IMR-90 (cell line): ENCODE results near the gene SLCO3A1. TPM values are rescaled to one million over a fixed set of nuclear protein-coding genes. Genes with fewer than 3 reads are reported as not detected.

ENCODE experiments used
- ATAC-seq: fragments of 200-7000 bp; cut with Tn5 transposase; 2 replicates; pipeline ENCODE4 v1.9.1; 2020; ENCODE audit warnings: low read depth, mild to moderate bottlenecking, moderate library complexity
- BruUV-seq: library from RNA; stranded (reverse); fragments of 400-500 nt; replicated peaks from 2 replicates; lab custom pipeline; 2021; lab: Mats Ljungman, UMichigan
- CTCF ChIA-PET: fragments of 300-600 bp; formaldehyde crosslinking; extraction: SDS; loops from one replicate; lab custom pipeline; 2021; ENCODE audit warnings: antibody characterized with exemption; lab: Yijun Ruan, JAX
- POLR2A ChIA-PET: fragments of 300-600 bp; sonication (Branson Sonifier 250); formaldehyde crosslinking; loops from one replicate; lab custom pipeline; 2022; ENCODE audit warnings: antibody characterized with exemption; ENCODE audit not compliant: unreplicated experiment; lab: Charles Lee
- DNase-seq: peaks from one replicate; pipeline ENCODE4 v3.0.0; 2013
- H2AFZ ChIP-seq: replicated peaks from 2 replicates; pipeline ENCODE3; 2013; ENCODE audit warnings: low read length, mild to moderate bottlenecking; ENCODE audit not compliant: poor library complexity
- H2AK5ac ChIP-seq: 2 replicates; pipeline ENCODE4 v1.6.1; 2013; ENCODE audit warnings: low read depth, low read length, inconsistent platforms
- H2AK9ac ChIP-seq: replicated peaks from 2 replicates; pipeline ENCODE3; 2013; ENCODE audit warnings: mild to moderate bottlenecking, low read depth, low read length, moderate library complexity; ENCODE audit not compliant: poor library complexity
- H2BK120ac ChIP-seq: 2 replicates; pipeline ENCODE4 v1.6.1; 2013; ENCODE audit warnings: low read depth, low read length, inconsistent platforms
- H2BK15ac ChIP-seq: 3 replicates; pipeline ENCODE4 v1.6.1; 2013; ENCODE audit warnings: low read depth, low read length, inconsistent platforms
- H2BK20ac ChIP-seq: 2 replicates; pipeline ENCODE4 v1.6.1; 2013; ENCODE audit warnings: low read depth, mild to moderate bottlenecking, inconsistent platforms, low read length, moderate library complexity
- H2BK5ac ChIP-seq: 2 replicates; pipeline ENCODE4 v1.6.1; 2013; ENCODE audit warnings: mild to moderate bottlenecking, low read depth, low read length, inconsistent platforms; ENCODE audit not compliant: poor library complexity, severe bottlenecking
- H3K14ac ChIP-seq: replicated peaks from 2 replicates; pipeline ENCODE4 v1.6.1; 2013; ENCODE audit warnings: low read depth, low read length, inconsistent platforms
- H3K18ac ChIP-seq: 2 replicates; pipeline ENCODE4 v1.6.1; 2013; ENCODE audit warnings: low read depth, low read length, control low read depth
- H3K23ac ChIP-seq: 2 replicates; pipeline ENCODE4 v1.6.1; 2013; ENCODE audit warnings: low read depth, low read length, inconsistent platforms
- H3K27ac ChIP-seq: 2 replicates; pipeline ENCODE4 v1.5.1; 2013; ENCODE audit warnings: mild to moderate bottlenecking, control low read depth, low read length; ENCODE audit not compliant: insufficient read depth
- H3K27me3 ChIP-seq: 2 replicates; pipeline ENCODE4 v1.6.1; 2013; ENCODE audit warnings: low read length; ENCODE audit not compliant: control insufficient read depth, insufficient read depth
- H3K36me3 ChIP-seq: 2 replicates; pipeline ENCODE4 v1.6.1; 2013; ENCODE audit warnings: low read length, mixed read lengths; ENCODE audit not compliant: control insufficient read depth, insufficient read depth
- H3K4ac ChIP-seq: 2 replicates; pipeline ENCODE4 v1.6.1; 2013; ENCODE audit warnings: low read depth, low read length, inconsistent platforms
- H3K4me1 ChIP-seq: 2 replicates; pipeline ENCODE4 v1.6.1; 2013; ENCODE audit warnings: low read length, mixed read lengths; ENCODE audit not compliant: control insufficient read depth, insufficient read depth
- H3K4me2 ChIP-seq: 2 replicates; pipeline ENCODE4 v1.6.1; 2013; ENCODE audit warnings: low read depth, mild to moderate bottlenecking, control low read depth, low read length, moderate library complexity
- H3K4me3 ChIP-seq: 2 replicates; pipeline ENCODE4 v1.5.1; 2013; ENCODE audit warnings: low read depth, mild to moderate bottlenecking, control low read depth, low read length, moderate library complexity; ENCODE audit not compliant: insufficient read depth
- H3K56ac ChIP-seq: 2 replicates; pipeline ENCODE4 v1.6.1; 2013; ENCODE audit warnings: low read length, inconsistent platforms; ENCODE audit not compliant: insufficient read depth; ENCODE audit errors: extremely low read depth
- H3K79me1 ChIP-seq, 2 experiments: 2 replicates each; pipeline ENCODE4 v1.6.1; 2013; ENCODE audit warnings: low read length in 2 of 2, inconsistent platforms in 1 of 2, low read depth in 1 of 2
- H3K9ac ChIP-seq: 2 replicates; pipeline ENCODE4 v1.6.1; 2013; ENCODE audit warnings: low read depth, low read length, control low read depth
- H3K9me1 ChIP-seq: 2 replicates; pipeline ENCODE4 v1.6.1; 2013; ENCODE audit warnings: low read length, inconsistent platforms; ENCODE audit not compliant: insufficient read depth
- H3K9me3 ChIP-seq: 2 replicates; pipeline ENCODE4 v1.6.1; 2013; ENCODE audit warnings: low read length; ENCODE audit not compliant: control insufficient read depth, insufficient read depth
- H4K20me1 ChIP-seq: 2 replicates; pipeline ENCODE4 v1.6.1; 2013; ENCODE audit warnings: low read length, inconsistent platforms; ENCODE audit not compliant: insufficient read depth
- H4K5ac ChIP-seq: 2 replicates; pipeline ENCODE4 v1.6.1; 2013; ENCODE audit warnings: mild to moderate bottlenecking, low read depth, low read length, control low read depth
- H4K8ac ChIP-seq, 2 experiments: 2 replicates each; pipeline ENCODE4 v1.6.1; 2013; ENCODE audit warnings: low read depth in 2 of 2, low read length in 2 of 2, control low read depth in 1 of 2, inconsistent platforms in 1 of 2
- H4K91ac ChIP-seq: 2 replicates; pipeline ENCODE4 v1.6.1; 2013; ENCODE audit warnings: low read depth, low read length, inconsistent platforms; ENCODE audit not compliant: insufficient read depth
- BHLHE40 ChIP-seq: fragments of 150-350 bp; IDR thresholded peaks from 2 replicates; pipeline ENCODE4 v1.6.1; 2016; ENCODE audit warnings: mild to moderate bottlenecking, low read depth, low read length
- CEBPB ChIP-seq: IDR thresholded peaks from 2 replicates; pipeline ENCODE4 v1.6.1; 2012; ENCODE audit warnings: low read depth, low read length, improper control_type of control experiment
- CTCF ChIP-seq: conservative IDR thresholded peaks from 2 replicates; pipeline ENCODE4 v1.5.1; 2012; ENCODE audit warnings: mild to moderate bottlenecking, low read depth, low read length, improper control_type of control experiment
- ELK1 ChIP-seq: fragments of 150-350 bp; IDR thresholded peaks from 2 replicates; pipeline ENCODE4 v1.6.1; 2016; ENCODE audit warnings: low read depth, mild to moderate bottlenecking, low read length, moderate library complexity, borderline replicate concordance
- MAZ ChIP-seq: IDR thresholded peaks from 2 replicates; pipeline ENCODE4 v1.6.1; 2012; ENCODE audit warnings: low read depth, mild to moderate bottlenecking, low read length, improper control_type of control experiment, moderate library complexity, borderline replicate concordance
- POLR2A ChIP-seq: IDR thresholded peaks from 2 replicates; pipeline ENCODE4 v1.6.1; 2012; ENCODE audit warnings: mild to moderate bottlenecking, low read depth, low read length
- RAD21 ChIP-seq: IDR thresholded peaks from 2 replicates; pipeline ENCODE4 v1.6.1; 2012; ENCODE audit warnings: low read length, improper control_type of control experiment
- RCOR1 ChIP-seq: IDR thresholded peaks from 2 replicates; pipeline ENCODE4 v1.6.1; 2012; ENCODE audit warnings: mild to moderate bottlenecking, low read length, improper control_type of control experiment; ENCODE audit not compliant: insufficient replicate concordance
- RFX5 ChIP-seq: IDR thresholded peaks from 2 replicates; pipeline ENCODE4 v1.8.0; 2012; ENCODE audit warnings: low read depth, mild to moderate bottlenecking, low read length, moderate library complexity
- SMC3 ChIP-seq: fragments of 150-350 bp; IDR thresholded peaks from 2 replicates; pipeline ENCODE4 v1.6.1; 2016; ENCODE audit warnings: low read depth, mild to moderate bottlenecking, antibody characterized with exemption, low read length, moderate library complexity
- WGBS, 2 experiments: methylation state at CpG; one replicate each; pipeline versions ENCODE4 v1.1.5 to v1.1.7; 2013; ENCODE audit warnings: missing lambda C conversion rate in 2 of 2; ENCODE audit not compliant: insufficient read length in 1 of 2; ENCODE audit errors: extremely low coverage in 2 of 2; 5-methylcytosine and 5-hydroxymethylcytosine counted together
- dilution Hi-C: fragments of 300-500 bp; cut with HindIII; formaldehyde crosslinking; loops from one replicate; pipeline ENCODE4 v1.14.3; 2018; ENCODE audit warnings: low sequenced_read_pairs; ENCODE audit not compliant: unreplicated experiment
- in situ Hi-C: fragments of 300-500 bp; cut with MboI; formaldehyde crosslinking; loops from 3 replicates; pipeline ENCODE4 v1.14.3; 2019; ENCODE audit warnings: low sequenced_read_pairs, inconsistent platforms, mixed read lengths
- intact Hi-C: fragments of 100-400 bp; cut with micrococcal nuclease; formaldehyde crosslinking; loops from 2 replicates; pipeline ENCODE4 v1.10.0; 2022
- polyA plus RNA-seq, 3 experiments: library from polyadenylated mRNA; depleted of rRNA; stranded (reverse); fragments of >200 nt; gene quantifications; 2 replicates each; pipeline ENCODE4 v1.2.3, GENCODE V29; 2012; ENCODE audit warnings: low replicate concordance in 1 of 3
- total RNA-seq: library from RNA; depleted of rRNA; stranded (reverse); fragments of >200 nt; gene quantifications from 2 replicates; pipeline ENCODE4 v1.2.3, GENCODE V29; 2012

The SLCO3A1 gene
- total and polyA plus RNA-seq, 2 of the 4 experiments (the other 2 are of a cell fraction), result 4.7 to 8.1 TPM

GRCh38 chr15:92061511-92062195, 208.1 kb downstream of the SLCO3A1 start:
- no peak overlapping the region for H2BK5ac ChIP-seq
- H3K27me3 ChIP-seq, result no peaks in the 10 kb centered on the region
- TF ChIP-seq RFX5 (no peak), BHLHE40 (no peak), CEBPB (no peak), POLR2A (no peak), RAD21 (no peak), ELK1 (no peak), SMC3 (no peak), MAZ (no peak), RCOR1 (no peak), CTCF (no peak)
- no peak overlapping the region for H3K14ac ChIP-seq
- H3K56ac ChIP-seq, result no peak overlapping the region
- ATAC-seq (no peak), DNase-seq (no peak)
- no peak overlapping the region for H3K18ac ChIP-seq
- intact Hi-C loops, result no loop called here
- H3K4me2 ChIP-seq, result no peak overlapping the region
- no peak overlapping the region for H2BK120ac ChIP-seq
- no peaks in the 10 kb centered on the region for H3K9me1 ChIP-seq
- no peak overlapping the region for H3K27ac ChIP-seq
- H3K9ac ChIP-seq, result no peak overlapping the region
- no TSS peak for BruUV-seq
- no peak overlapping the region for H3K4me3 ChIP-seq
- WGBS, 2 experiments, result 100% methylated on average over 2 of the region's 7 CpGs; no CpG with 5 or more reads in 1 of the 2 experiments
- H3K4me1 ChIP-seq, result no peaks in the 10 kb centered on the region
- H4K8ac ChIP-seq, result no peak overlapping the region
- H2BK20ac ChIP-seq, result no peak overlapping the region
- no peak overlapping the region for H2AK5ac ChIP-seq
- H2AK9ac ChIP-seq, result peak overlapping the region; percentile 73
- H3K9me3 ChIP-seq, result no peaks in the 10 kb centered on the region
- ChIA-PET CTCF (no interaction called here), POLR2A (no interaction called here)
- in situ Hi-C loops, result no loop called here
- no peaks in the 10 kb centered on the region for H3K79me1 ChIP-seq
- H2AFZ ChIP-seq, result no peak overlapping the region
- dilution Hi-C loops, result no loop called here
- no peak overlapping the region for H4K91ac ChIP-seq
- H2BK15ac ChIP-seq, result no peak overlapping the region
- no peaks in the 10 kb centered on the region for H3K36me3 ChIP-seq
- no peak overlapping the region for H3K23ac ChIP-seq
- H3K4ac ChIP-seq, result no peak overlapping the region
- no peaks in the 10 kb centered on the region for H4K20me1 ChIP-seq
- H4K5ac ChIP-seq, result no peak overlapping the region
